HG02759 (cell line): ENCODE data around the gene KDM1A.

Source experiments
- ATAC-seq: cut with Tn5 transposase; IDR thresholded peaks from one replicate; pipeline ENCODE4 v1.9.1; 2021; ENCODE audit warnings: mild to moderate bottlenecking, moderate library complexity; ENCODE audit not compliant: unreplicated experiment

KDM1A gene

GRCh38 chr1:23129846-23130245, 110.6 kb downstream of the KDM1A start:
- no peak for ATAC-seq

- no peak for ATAC-seq
Observed at GRCh38 chr1:23132033-23132432, 112.8 kb downstream of the KDM1A start.
